NCI-H1436 (cell line): ENCODE results near the gene ATPAF2.
A peak's percentile ranks its signal among the peaks of the same experiment; 100 is the strongest.

Source experiments
- DNase-seq: peaks from one replicate; lab custom pipeline; 2025; lab: John Stamatoyannopoulos, UW

ATPAF2 gene

GRCh38 chr17:17985555-17985954 is 53.4 kb downstream of the ATPAF2 start:
- DNase-seq: no peak

GRCh38 chr17:17985153-17985552 is 53.8 kb downstream of the ATPAF2 start:
- no peak for DNase-seq

GRCh38 chr17:17983776-17984175 is 55.2 kb downstream of the ATPAF2 start:
- no peak for DNase-seq

GRCh38 chr17:17983376-17983775 is 55.6 kb downstream of the ATPAF2 start:
- no peak for DNase-seq

GRCh38 chr17:17982801-17983200 is 56.2 kb downstream of the ATPAF2 start:
- DNase-seq: no peak

GRCh38 chr17:17981330-17981729 is 57.6 kb downstream of the ATPAF2 start:
- no peak for DNase-seq

- DNase-seq: no peak
These were observed 59.2 kb downstream of the ATPAF2 start for GRCh38 chr17:17979778-17980177.

GRCh38 chr17:17978481-17979424 is 60.2 kb downstream of the ATPAF2 start:
- no peak for DNase-seq

GRCh38 chr17:17976931-17977570 is 61.9 kb downstream of the ATPAF2 start:
- DNase-seq: no peak

- no peak for DNase-seq
These were observed 63.5 kb downstream of the ATPAF2 start for GRCh38 chr17:17975436-17975835.

GRCh38 chr17:17972952-17973254 is 66.1 kb downstream of the ATPAF2 start:
- DNase-seq: no peak

GRCh38 chr17:17972126-17972951 is 66.6 kb downstream of the ATPAF2 start, which contains the start of the genes DRC3 and TOM1L2:
Gene DRC3 (plus strand): TSS chr17:17972862. CDS start chr17:17977599, 4,737 bp downstream.
Gene TOM1L2 (minus strand): TSS chr17:17972400. CDS start chr17:17972313, 87 bp downstream.
- DNase-seq: peak; percentile 100

GRCh38 chr17:17971431-17972125 is 67.4 kb downstream of the ATPAF2 start:
- peak; percentile 7 for DNase-seq

GRCh38 chr17:17970699-17971430 is 68.1 kb downstream of the ATPAF2 start:
- DNase-seq: no peak
